Trophoblast cell (in vitro differentiated cells and primary cell): ENCODE measurements around the gene RAG2.
A peak's percentile ranks its signal among the peaks of the same experiment; 100 is the strongest.
"Not testable (repeated sequence)": the region's sequence is repeated elsewhere in the genome, so short reads cannot be mapped to it uniquely, and the experiment has no call there.

ENCODE experiments used
- DNase-seq, 2 donors: peaks; one replicate each; pipeline ENCODE4 v3.0.0-alpha.2; 2016
- H2AFZ ChIP-seq: 2 replicates; pipeline ENCODE4 v1.6.1; 2013; ENCODE audit warnings: low read length, moderate library complexity, mild to moderate bottlenecking; ENCODE audit not compliant: insufficient read depth, poor library complexity
- H2AK5ac ChIP-seq: 2 replicates; pipeline ENCODE4 v1.6.1; 2013; ENCODE audit warnings: mild to moderate bottlenecking, low read length
- H2BK120ac ChIP-seq: 2 replicates; pipeline ENCODE4 v1.6.1; 2013; ENCODE audit warnings: low read length, mild to moderate bottlenecking, moderate library complexity; ENCODE audit not compliant: insufficient read depth, poor library complexity
- H2BK12ac ChIP-seq: 2 replicates; pipeline ENCODE4 v1.6.1; 2013; ENCODE audit warnings: mild to moderate bottlenecking, low read length, moderate library complexity
- H2BK5ac ChIP-seq: 2 replicates; pipeline ENCODE4 v1.6.1; 2013; ENCODE audit warnings: low read length, low read depth, moderate library complexity, mild to moderate bottlenecking; ENCODE audit not compliant: poor library complexity
- H3K14ac ChIP-seq: 2 replicates; pipeline ENCODE4 v1.6.1; 2013; ENCODE audit warnings: mild to moderate bottlenecking, low read length
- H3K18ac ChIP-seq: 2 replicates; pipeline ENCODE4 v1.6.1; 2013; ENCODE audit warnings: mild to moderate bottlenecking, low read length
- H3K23ac ChIP-seq: 2 replicates; pipeline ENCODE4 v1.6.1; 2013; ENCODE audit warnings: low read length
- H3K27ac ChIP-seq: 2 replicates; pipeline ENCODE4 v1.5.1; 2013; ENCODE audit warnings: low read depth, mild to moderate bottlenecking, inconsistent platforms, low read length, moderate library complexity
- H3K27me3 ChIP-seq: 2 replicates; pipeline ENCODE4 v1.6.1; 2013; ENCODE audit warnings: inconsistent platforms, mild to moderate bottlenecking, low read length, moderate library complexity; ENCODE audit not compliant: insufficient read depth
- H3K36me3 ChIP-seq, 2 experiments: 1 replicate in 1 of 2; 2 replicates in 1 of 2; pipeline ENCODE4 v1.6.1; 2013; ENCODE audit warnings: low read length in 2 of 2, mild to moderate bottlenecking in 2 of 2, moderate library complexity in 1 of 2; ENCODE audit not compliant: insufficient read depth in 2 of 2, control insufficient read depth in 1 of 2
- H3K4ac ChIP-seq: 2 replicates; pipeline ENCODE4 v1.6.1; 2013; ENCODE audit warnings: low read depth, mild to moderate bottlenecking, low read length, moderate library complexity
- H3K4me1 ChIP-seq, 2 experiments: 1 replicate in 1 of 2; 2 replicates in 1 of 2; pipeline ENCODE4 v1.6.1; 2013; ENCODE audit warnings: low read length in 2 of 2, mild to moderate bottlenecking in 2 of 2, moderate library complexity in 1 of 2; ENCODE audit not compliant: insufficient read depth in 2 of 2, control insufficient read depth in 1 of 2
- H3K4me2 ChIP-seq: 2 replicates; pipeline ENCODE4 v1.6.1; 2013; ENCODE audit warnings: inconsistent platforms, mild to moderate bottlenecking, low read length, moderate library complexity
- H3K4me3 ChIP-seq: 2 replicates; pipeline ENCODE4 v1.5.1; 2013; ENCODE audit warnings: mild to moderate bottlenecking, low read depth, low read length, inconsistent platforms
- H3K79me1 ChIP-seq: one replicate; pipeline ENCODE4 v1.6.1; 2013; ENCODE audit warnings: low read length
- H3K79me2 ChIP-seq: 2 replicates; pipeline ENCODE4 v1.6.1; 2013; ENCODE audit warnings: low read length, mild to moderate bottlenecking; ENCODE audit not compliant: control insufficient read depth, insufficient read depth, poor library complexity
- H3K9ac ChIP-seq: 2 replicates; pipeline ENCODE4 v1.6.1; 2013; ENCODE audit warnings: mild to moderate bottlenecking, low read length
- H3K9me3 ChIP-seq: 2 replicates; pipeline ENCODE4 v1.6.1; 2013; ENCODE audit warnings: low read depth, mild to moderate bottlenecking, control low read depth, inconsistent platforms, low read length; ENCODE audit not compliant: insufficient read depth
- H4K12ac ChIP-seq: 2 replicates; pipeline ENCODE4 v1.6.1; 2013; ENCODE audit warnings: low read depth, mild to moderate bottlenecking, low read length, moderate library complexity
- H4K8ac ChIP-seq: 2 replicates; pipeline ENCODE4 v1.6.1; 2013; ENCODE audit warnings: low read depth, mild to moderate bottlenecking, low read length, moderate library complexity
- H4K91ac ChIP-seq: one replicate; pipeline ENCODE4 v1.6.1; 2013; ENCODE audit warnings: low read depth, mild to moderate bottlenecking, low read length, moderate library complexity
- WGBS: extraction: QIAGEN DNeasy Blood & Tissue Kit; methylation state at CpG from one replicate; pipeline ENCODE4 v1.1.7; 2013; ENCODE audit warnings: missing lambda C conversion rate; ENCODE audit not compliant: insufficient read length, insufficient coverage; ENCODE audit errors: extremely low coverage; 5-methylcytosine and 5-hydroxymethylcytosine counted together

RAG2 gene

GRCh38 chr11:36557390-36557789 is 40.6 kb downstream of the RAG2 start:
- H3K9me3 ChIP-seq, H3K27ac ChIP-seq, H3K23ac ChIP-seq, H3K4ac ChIP-seq, H3K4me3 ChIP-seq, H2BK5ac ChIP-seq, H3K36me3 ChIP-seq, H2BK12ac ChIP-seq, H2AK5ac ChIP-seq, H3K18ac ChIP-seq, H3K79me1 ChIP-seq, H3K4me1 ChIP-seq, H3K4me2 ChIP-seq, H2AFZ ChIP-seq, H4K8ac ChIP-seq, H3K79me2 ChIP-seq, H4K91ac ChIP-seq, H3K9ac ChIP-seq, H4K12ac ChIP-seq, H3K14ac ChIP-seq, H2BK120ac ChIP-seq, H3K27me3 ChIP-seq: not testable (repeated sequence)
- DNase-seq: peak in 1 of 2 donors; percentile 6
- WGBS: no CpG with 5 or more reads among the region's 17 CpGs

- no CpG with 5 or more reads among the region's 1 CpG for WGBS
- H3K9ac ChIP-seq: no peak overlapping the region
These were observed 47.5 kb downstream of the RAG2 start for GRCh38 chr11:36550385-36551115.

More at GRCh38 chr11:36550385-36551115, 47.5 kb downstream of the RAG2 start:
- Histone ChIP-seq H3K79me2 (no peaks in the 10 kb centered on the region), H3K27ac (peak overlapping the region; percentile 10), H3K4me3 (no peak overlapping the region), H3K14ac (no peak overlapping the region), H3K18ac (no peak overlapping the region), H4K91ac (no peak overlapping the region), H3K27me3 (no peaks in the 10 kb centered on the region), H3K4me1 (no peaks in the 10 kb centered on the region), H2BK120ac (no peak overlapping the region), H3K4me2 (no peak overlapping the region), H3K4ac (no peak overlapping the region), H3K9me3 (no peaks in the 10 kb centered on the region), H4K8ac (no peak overlapping the region), H2AK5ac (no peak overlapping the region), H4K12ac (no peak overlapping the region), H3K36me3 (no peaks in the 10 kb centered on the region), H3K79me1 (no peaks in the 10 kb centered on the region), H2AFZ (no peak overlapping the region), H3K23ac (no peak overlapping the region), H2BK5ac (no peak overlapping the region), H2BK12ac (no peak overlapping the region)
- no peak for DNase-seq
